ENCODE data around the gene MIB1.

Gene MIB1

DNA sequence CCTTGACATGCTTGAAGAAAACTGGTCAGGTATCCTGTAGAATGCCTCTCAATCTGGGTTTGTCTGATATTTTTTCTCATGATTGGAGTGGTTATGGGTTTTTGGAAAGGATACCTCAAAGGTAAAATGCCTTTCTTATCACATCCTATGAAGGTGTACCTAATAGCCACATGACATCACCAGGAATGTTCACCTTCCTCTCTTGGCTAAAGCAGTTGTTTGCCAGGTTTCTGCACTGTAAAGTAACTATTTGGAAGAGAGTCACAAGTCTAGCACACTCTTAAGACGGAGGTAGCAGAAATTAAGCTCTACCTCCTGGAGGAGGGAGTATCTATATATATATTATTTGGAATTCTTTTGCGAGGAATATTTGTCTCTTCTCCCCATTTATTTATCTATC lies 17.9 kb upstream of the MIB1 start:
- H3K79me2 ChIP-seq (ENCODE audit: low read length): no peaks in the 10 kb centered on the region
- H3K9me3 ChIP-seq (replicated peaks; ENCODE audit: insufficient read depth, low read length): no peaks in the 10 kb centered on the region

DNA sequence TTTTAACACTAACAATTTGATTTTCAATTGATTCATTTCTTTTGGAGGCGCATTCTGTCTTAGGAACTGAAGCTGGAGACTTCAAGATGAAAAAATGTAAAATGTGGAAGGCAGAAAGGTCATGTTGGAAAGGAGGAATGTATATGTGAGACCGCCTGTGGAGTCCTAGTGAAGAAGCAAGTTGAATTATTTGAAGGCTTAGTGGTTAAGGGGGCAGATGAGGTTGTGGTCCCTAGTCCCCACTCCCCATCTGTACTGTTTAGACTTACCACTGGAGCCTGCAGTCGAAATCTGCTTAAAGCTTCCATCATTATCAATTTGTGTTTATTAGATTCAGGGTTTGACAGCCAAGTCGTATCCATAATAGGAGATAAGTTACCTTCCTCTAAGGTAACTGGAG lies 15.4 kb upstream of the MIB1 start:
- Histone ChIP-seq H3K4me2 (ENCODE audit: low read depth, low read length) (no peak overlapping the region), H3K9me2 (replicated peaks; ENCODE audit: insufficient read depth, low read length) (no peaks in the 10 kb centered on the region), H3F3A (ENCODE audit: insufficient read depth, low read length) (no peaks in the 10 kb centered on the region), H3K79me2 (ENCODE audit: low read length) (no peaks in the 10 kb centered on the region), H3K4me3 (ENCODE audit: low read length) (no peak overlapping the region), H3K9ac (ENCODE audit: low read length) (no peak overlapping the region), H4K20me1 (ENCODE audit: insufficient read depth, low read length) (no peaks in the 10 kb centered on the region), H3K27ac (ENCODE audit: low read length) (no peak overlapping the region), H2AFZ (ENCODE audit: low read length) (no peak overlapping the region), H3K9me3 (replicated peaks; ENCODE audit: insufficient read depth, low read length) (no peaks in the 10 kb centered on the region), H3K4me1 (ENCODE audit: low read length) (no peaks in the 10 kb centered on the region), H3K36me3 (replicated peaks; ENCODE audit: insufficient read depth, low read length) (no peaks in the 10 kb centered on the region), H3K27me3 (replicated peaks; ENCODE audit: insufficient read depth, low read length) (no peaks in the 10 kb centered on the region)
- DNase-seq: no peak
- TF ChIP-seq EZH2phosphoT487 (IDR thresholded peaks at IDR 0.05; ENCODE audit: low read length) (no peak), EZH2 (optimal IDR thresholded peaks at IDR 0.05; ENCODE audit: low read depth, low read length) (no peak)
- TF ChIP-seq, protein P1, sequence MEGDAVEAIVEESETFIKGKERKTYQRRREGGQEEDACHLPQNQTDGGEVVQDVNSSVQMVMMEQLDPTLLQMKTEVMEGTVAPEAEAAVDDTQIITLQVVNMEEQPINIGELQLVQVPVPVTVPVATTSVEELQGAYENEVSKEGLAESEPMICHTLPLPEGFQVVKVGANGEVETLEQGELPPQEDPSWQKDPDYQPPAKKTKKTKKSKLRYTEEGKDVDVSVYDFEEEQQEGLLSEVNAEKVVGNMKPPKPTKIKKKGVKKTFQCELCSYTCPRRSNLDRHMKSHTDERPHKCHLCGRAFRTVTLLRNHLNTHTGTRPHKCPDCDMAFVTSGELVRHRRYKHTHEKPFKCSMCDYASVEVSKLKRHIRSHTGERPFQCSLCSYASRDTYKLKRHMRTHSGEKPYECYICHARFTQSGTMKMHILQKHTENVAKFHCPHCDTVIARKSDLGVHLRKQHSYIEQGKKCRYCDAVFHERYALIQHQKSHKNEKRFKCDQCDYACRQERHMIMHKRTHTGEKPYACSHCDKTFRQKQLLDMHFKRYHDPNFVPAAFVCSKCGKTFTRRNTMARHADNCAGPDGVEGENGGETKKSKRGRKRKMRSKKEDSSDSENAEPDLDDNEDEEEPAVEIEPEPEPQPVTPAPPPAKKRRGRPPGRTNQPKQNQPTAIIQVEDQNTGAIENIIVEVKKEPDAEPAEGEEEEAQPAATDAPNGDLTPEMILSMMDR (IDR thresholded peaks at IDR 0.05; ENCODE audit: low read length): no peak

More for the DNA sequence above, 17.9 kb upstream of the MIB1 start:
- H3K4me1 ChIP-seq (ENCODE audit: low read length): no peaks in the 10 kb centered on the region
- H3K9me2 ChIP-seq (replicated peaks; ENCODE audit: insufficient read depth, low read length): no peaks in the 10 kb centered on the region
- no peak overlapping the region for H3K9ac ChIP-seq (ENCODE audit: low read length)
- no peak for DNase-seq
- H3K27me3 ChIP-seq (replicated peaks; ENCODE audit: insufficient read depth, low read length): no peaks in the 10 kb centered on the region
- no peaks in the 10 kb centered on the region for H4K20me1 ChIP-seq (ENCODE audit: insufficient read depth, low read length)
- H2AFZ ChIP-seq (ENCODE audit: low read length): no peak overlapping the region
- no peak for TF ChIP-seq EZH2 (optimal IDR thresholded peaks at IDR 0.05; ENCODE audit: low read depth, low read length)
- TF ChIP-seq, protein P1 (IDR thresholded peaks at IDR 0.05; ENCODE audit: low read length): no peak
- no peak for TF ChIP-seq EZH2phosphoT487 (IDR thresholded peaks at IDR 0.05; ENCODE audit: low read length)
- H3K36me3 ChIP-seq (replicated peaks; ENCODE audit: insufficient read depth, low read length): no peaks in the 10 kb centered on the region
- no peak overlapping the region for H3K4me3 ChIP-seq (ENCODE audit: low read length)
- H3K27ac ChIP-seq (ENCODE audit: low read length): no peak overlapping the region
- no peaks in the 10 kb centered on the region for H3F3A ChIP-seq (ENCODE audit: insufficient read depth, low read length)
- H3K4me2 ChIP-seq (ENCODE audit: low read depth, low read length): no peak overlapping the region

DNA sequence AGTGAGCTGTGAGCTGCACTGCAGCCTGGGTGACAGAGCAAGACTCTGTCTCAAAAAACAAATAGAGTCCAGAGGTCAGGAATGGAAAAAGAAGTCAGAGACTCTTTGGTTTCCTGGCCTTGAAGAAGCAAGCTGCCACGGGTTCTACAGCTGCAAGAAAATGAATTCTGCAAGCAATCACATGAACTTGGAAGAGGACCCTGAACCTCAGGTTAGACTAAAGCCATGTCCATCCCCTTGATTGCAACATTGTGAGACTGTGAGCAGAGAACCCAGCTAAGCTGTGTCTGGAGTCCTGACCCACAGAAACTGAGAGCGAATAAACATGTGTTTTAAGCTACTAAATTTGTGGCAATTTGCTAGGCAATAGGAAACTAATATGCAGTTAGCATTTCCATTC lies 12.9 kb upstream of the MIB1 start:
- TF ChIP-seq, protein P1 (IDR thresholded peaks at IDR 0.05; ENCODE audit: low read length): no peak
- TF ChIP-seq EZH2 (optimal IDR thresholded peaks at IDR 0.05; ENCODE audit: low read depth, low read length): no peak
- TF ChIP-seq EZH2phosphoT487 (IDR thresholded peaks at IDR 0.05; ENCODE audit: low read length): no peak
- H3K9me2 ChIP-seq (replicated peaks; ENCODE audit: insufficient read depth, low read length): no peaks in the 10 kb centered on the region
- H3K9ac ChIP-seq (ENCODE audit: low read length): no peak overlapping the region
- no peaks in the 10 kb centered on the region for H3K27me3 ChIP-seq (replicated peaks; ENCODE audit: insufficient read depth, low read length)
- H3K9me3 ChIP-seq (replicated peaks; ENCODE audit: insufficient read depth, low read length): no peaks in the 10 kb centered on the region
- no peak overlapping the region for H3K4me2 ChIP-seq (ENCODE audit: low read depth, low read length)
- no peaks in the 10 kb centered on the region for H3F3A ChIP-seq (ENCODE audit: insufficient read depth, low read length)
- H3K4me3 ChIP-seq (ENCODE audit: low read length): no peak overlapping the region
- H4K20me1 ChIP-seq (ENCODE audit: insufficient read depth, low read length): no peaks in the 10 kb centered on the region
- DNase-seq: no peak
- H3K27ac ChIP-seq (ENCODE audit: low read length): no peak overlapping the region
- no peaks in the 10 kb centered on the region for H3K4me1 ChIP-seq (ENCODE audit: low read length)
- no peaks in the 10 kb centered on the region for H3K79me2 ChIP-seq (ENCODE audit: low read length)
- no peaks in the 10 kb centered on the region for H3K36me3 ChIP-seq (replicated peaks; ENCODE audit: insufficient read depth, low read length)
- H2AFZ ChIP-seq (ENCODE audit: low read length): no peak overlapping the region

Measured in MM.1S (cell line).